Retinal pigment epithelial cell (primary cell): ENCODE results near the gene TESPA1.

Experiments
- DNase-seq: peaks from one replicate; pipeline ENCODE4 v3.0.0-alpha.2; 2010; ENCODE audit warnings: low read depth
- H3K4me3 ChIP-seq: 2 replicates; pipeline ENCODE4 v1.5.1; 2011; ENCODE audit warnings: mild to moderate bottlenecking, low read length, control low read depth, moderate library complexity
- CTCF ChIP-seq: conservative IDR thresholded peaks from 2 replicates; pipeline ENCODE4 v1.5.1; 2011; ENCODE audit warnings: low read depth, low read length, control low read depth, inconsistent platforms

Gene TESPA1

GRCh38 chr12:54983536-54984101 is 943 bp downstream of the TESPA1 start:
- DNase-seq = no peak
- TF ChIP-seq CTCF = no peak
- H3K4me3 ChIP-seq = no peak overlapping the region

- DNase-seq = no peak
- no peak overlapping the region for H3K4me3 ChIP-seq
- TF ChIP-seq CTCF = no peak
Observed at GRCh38 chr12:54981796-54982195, 2.8 kb downstream of the TESPA1 start.

GRCh38 chr12:54980341-54980740 is 4.2 kb downstream of the TESPA1 start:
- no peak for TF ChIP-seq CTCF
- no peak overlapping the region for H3K4me3 ChIP-seq
- no peak for DNase-seq

GRCh38 chr12:54977857-54978256 is 6.7 kb downstream of the TESPA1 start:
- TF ChIP-seq CTCF = no peak
- H3K4me3 ChIP-seq = no peak overlapping the region
- no peak for DNase-seq

GRCh38 chr12:54977155-54977554 is 7.4 kb downstream of the TESPA1 start:
- no peak for TF ChIP-seq CTCF
- no peak overlapping the region for H3K4me3 ChIP-seq
- peak; percentile 25 for DNase-seq

- no peak for TF ChIP-seq CTCF
- no peak overlapping the region for H3K4me3 ChIP-seq
- DNase-seq = no peak
Observed at GRCh38 chr12:54975875-54976274, 8.7 kb downstream of the TESPA1 start.

GRCh38 chr12:54975272-54975671 is 9.3 kb downstream of the TESPA1 start:
- DNase-seq = no peak
- TF ChIP-seq CTCF = no peak
- no peak overlapping the region for H3K4me3 ChIP-seq
